HG02884 (cell line): ENCODE data around the gene SOX5.

ENCODE experiments used
- ATAC-seq: cut with Tn5 transposase; IDR thresholded peaks from one replicate; pipeline ENCODE4 v1.9.1; 2021; ENCODE audit warnings: mild to moderate bottlenecking, moderate library complexity; ENCODE audit not compliant: unreplicated experiment

SOX5 gene

DNA sequence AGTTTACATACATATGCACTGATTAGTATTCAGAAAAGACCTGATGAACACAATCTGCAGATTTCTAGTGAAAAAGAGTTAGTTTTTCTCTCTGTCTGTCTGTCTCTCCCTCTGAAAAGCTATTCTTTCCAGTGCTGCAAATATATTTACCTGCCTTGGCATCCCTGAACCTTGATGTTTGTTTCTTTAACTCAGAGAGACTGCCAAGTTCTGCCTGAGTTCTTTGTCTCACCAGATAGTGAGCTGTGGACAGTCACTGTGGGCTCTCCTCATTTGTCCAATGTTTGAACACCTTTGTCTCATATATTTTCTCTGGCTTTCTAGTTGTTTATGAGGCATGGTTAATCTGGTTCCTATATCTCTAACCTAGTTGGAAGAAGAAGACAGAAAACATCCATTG lies 250.4 kb downstream of the SOX5 start:
- ATAC-seq = no peak

DNA sequence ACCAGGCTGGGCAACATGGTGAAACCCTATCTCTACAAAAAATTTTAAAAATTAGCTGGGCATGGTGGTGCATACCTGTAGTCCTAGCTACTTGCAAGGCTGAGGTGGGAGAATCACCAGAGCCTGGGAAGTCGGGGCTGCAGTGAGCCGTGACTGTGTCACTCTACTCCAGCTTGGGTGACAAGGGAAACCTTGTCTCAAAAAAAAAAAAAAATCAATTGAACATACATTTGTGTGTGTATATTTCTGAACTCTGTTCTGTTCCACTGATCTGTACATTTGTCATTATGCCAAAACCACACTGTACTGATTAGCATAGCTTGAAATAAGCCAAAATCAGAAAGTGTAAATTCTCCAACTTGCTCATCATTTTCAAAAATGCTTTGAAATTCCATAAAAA lies 254.6 kb downstream of the SOX5 start:
- no peak for ATAC-seq

DNA sequence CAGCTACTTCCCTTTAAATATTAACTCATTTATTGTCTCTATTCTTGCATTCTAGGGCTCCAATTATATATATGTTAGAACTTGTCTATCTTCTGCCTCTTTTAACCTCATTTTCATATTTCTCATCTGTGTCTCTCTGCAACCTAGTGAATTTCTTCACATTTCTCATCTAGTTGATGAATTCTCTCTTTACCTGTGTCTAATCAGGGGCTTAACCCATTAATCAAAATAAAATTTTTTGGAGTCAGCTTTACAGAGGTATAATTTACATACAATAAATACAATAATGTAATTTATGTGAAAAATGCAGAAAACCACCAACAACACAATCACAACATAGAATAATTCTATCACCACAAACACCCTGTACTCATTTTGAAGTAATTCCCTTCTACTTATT lies 255.2 kb downstream of the SOX5 start:
- ATAC-seq = no peak

DNA sequence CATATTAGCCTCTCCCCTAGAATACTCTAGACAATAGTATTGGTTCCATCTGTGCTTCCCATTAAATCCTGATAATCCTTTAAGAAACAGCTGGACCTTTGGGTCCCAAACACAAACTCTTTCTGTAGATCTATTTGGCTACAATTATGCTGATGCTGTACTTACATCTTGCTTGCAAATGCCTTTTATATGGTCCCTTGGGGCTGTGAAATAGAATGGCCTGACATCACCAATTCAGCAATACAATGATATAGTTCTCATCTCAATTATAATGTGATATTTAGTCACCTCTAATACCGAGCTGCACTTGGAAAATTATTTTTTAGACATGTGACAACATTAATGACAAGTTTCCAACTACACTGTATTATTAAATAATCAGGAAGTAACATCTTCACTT lies 261.5 kb downstream of the SOX5 start:
- no peak for ATAC-seq

DNA sequence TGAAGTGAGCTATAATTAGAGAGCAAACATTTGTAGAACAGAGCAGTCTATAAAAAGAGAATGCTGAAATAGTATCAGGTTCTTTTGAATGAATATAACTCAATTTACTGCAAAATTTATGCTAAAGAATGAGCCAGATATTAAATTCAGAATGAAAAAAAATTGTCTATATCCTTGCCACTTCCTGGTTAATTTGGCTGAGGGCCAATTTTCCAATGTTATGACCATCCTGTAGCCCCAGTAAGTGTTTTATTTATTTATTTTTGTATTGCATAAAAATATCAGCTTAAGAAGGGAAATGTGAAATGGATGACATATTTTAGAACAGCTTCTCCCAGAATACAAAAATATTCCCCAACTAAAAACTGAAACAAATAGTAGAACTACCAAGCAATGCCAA lies 263.4 kb downstream of the SOX5 start:
- no peak for ATAC-seq

DNA sequence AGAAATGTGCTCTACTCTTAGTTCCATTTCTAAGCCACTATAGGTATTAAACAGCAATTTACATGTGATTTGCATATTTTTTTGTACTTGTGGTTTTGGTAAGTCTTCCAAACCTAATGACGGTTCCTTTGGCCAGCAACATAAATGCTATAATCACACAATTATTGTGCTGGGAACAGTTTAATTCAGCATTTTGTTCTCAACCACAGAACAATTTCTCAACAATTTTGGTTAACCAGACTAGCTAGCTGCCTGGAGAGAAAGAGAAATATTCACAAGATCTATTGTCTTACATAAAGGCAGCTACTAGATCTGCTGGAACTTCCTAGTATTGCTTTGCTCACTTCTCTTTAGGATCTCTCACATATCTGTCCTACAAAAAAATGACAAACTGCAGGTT lies 265.3 kb downstream of the SOX5 start:
- ATAC-seq = no peak

DNA sequence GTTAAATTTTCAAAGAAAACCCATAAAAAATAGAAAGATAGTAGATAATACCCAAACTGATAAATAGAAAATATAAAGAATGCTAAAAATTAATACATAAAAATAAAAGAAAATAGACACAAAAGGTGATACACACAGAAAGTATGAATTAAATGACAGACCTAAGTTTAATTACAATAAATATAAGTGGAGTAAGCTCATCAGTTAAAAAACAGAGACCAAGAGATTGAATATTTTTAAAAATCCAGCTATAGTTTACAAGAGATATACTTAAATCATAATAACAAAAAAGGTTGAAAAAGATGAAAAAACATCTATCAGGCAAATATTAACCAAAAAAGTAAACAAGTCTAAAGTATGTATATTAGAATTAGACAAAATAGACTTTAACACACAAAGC lies 268.2 kb downstream of the SOX5 start:
- no peak for ATAC-seq

DNA sequence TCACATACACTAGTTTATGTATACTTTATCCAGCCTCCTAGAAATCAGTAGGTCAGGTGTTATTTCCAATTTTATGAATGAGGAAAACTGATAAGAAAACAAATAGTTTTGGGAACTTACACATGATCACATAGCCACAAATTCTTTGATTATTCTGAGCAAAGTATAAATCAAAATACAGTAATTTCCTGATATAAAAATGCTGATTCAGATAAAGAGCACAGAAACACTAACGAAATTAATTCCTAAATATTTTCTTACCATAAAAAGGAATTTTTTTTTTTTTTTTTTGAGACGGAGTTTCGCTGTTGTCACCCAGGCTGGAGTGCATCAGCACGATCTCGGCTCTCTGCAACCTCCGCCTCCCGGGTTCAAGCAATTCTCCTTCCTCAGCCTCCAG lies 275.4 kb downstream of the SOX5 start:
- no peak for ATAC-seq

DNA sequence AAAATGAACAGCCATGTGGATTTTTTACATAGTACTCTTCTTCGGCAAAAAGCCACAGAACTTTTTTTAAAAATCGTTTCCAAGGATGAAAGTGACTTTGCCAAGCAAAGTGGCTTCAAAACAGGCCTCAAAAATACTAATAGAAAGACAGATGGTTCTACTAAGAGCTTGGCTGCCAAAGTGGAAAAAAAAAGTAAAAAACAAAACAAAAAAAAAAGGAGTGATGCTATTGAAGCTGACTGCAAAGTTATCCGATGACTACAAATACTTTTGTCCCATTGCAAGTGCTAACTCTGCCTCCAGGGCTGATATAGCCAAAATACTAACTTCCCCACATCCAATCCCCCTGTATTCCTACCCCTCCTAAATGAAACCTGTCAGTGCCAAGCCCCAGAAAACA lies 277.6 kb downstream of the SOX5 start:
- no peak for ATAC-seq

DNA sequence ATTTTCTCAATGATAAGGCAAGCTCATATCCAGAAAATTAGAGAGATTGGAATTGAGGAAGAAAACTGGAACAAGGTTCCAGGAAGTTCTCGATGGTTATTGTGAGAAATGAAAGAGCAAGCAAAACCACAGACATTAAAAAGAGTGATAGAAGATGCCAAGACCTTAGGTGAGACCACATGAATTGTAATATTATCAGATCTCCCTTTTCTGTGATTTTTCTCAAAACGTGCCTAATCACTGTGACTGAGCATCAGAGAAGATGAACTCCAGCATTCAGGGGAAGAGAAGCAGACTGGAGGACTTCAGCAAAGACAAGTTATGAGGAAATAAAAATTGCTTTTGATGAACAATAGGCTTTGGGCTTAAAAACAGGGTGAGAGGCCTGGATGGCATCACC lies 278.8 kb downstream of the SOX5 start:
- no peak for ATAC-seq

DNA sequence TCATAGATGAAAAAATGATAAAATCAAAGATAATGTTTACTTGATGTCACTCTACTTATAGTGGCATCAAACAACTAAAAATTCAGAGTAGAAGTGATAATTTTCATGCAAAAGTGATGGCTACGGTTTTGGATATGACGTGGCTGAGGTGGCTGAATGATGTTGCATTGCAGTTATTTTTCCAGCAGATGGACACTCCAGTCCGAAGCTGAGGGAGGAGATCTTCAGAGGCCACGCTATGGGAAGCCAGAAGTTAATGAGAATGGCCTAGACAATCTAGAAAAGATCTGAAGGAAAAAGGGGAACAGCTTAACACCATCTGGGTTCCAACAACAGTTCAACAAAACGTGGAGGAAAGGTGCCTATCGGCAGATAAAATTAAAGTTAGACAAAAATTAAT lies 279.8 kb downstream of the SOX5 start:
- ATAC-seq = no peak

DNA sequence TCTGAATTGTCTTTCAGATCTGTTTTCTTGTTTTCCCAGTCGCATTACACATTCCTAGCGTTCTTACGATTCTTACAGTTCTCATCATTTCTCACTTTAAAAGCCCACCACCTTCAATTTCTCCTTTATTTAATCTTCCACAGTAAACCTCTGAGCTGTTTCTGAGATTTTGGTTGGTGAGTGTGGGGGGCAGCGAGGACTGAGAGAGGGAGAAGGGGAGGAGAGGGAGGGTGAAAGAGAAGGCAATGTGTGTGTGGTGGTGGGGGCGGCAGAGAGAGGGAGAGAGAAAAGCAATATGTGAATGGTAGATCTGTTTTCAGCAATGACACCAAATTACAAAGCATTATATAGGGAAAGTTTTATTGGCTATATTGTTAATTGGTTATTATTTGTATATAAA lies 282.6 kb downstream of the SOX5 start:
- no peak for ATAC-seq

DNA sequence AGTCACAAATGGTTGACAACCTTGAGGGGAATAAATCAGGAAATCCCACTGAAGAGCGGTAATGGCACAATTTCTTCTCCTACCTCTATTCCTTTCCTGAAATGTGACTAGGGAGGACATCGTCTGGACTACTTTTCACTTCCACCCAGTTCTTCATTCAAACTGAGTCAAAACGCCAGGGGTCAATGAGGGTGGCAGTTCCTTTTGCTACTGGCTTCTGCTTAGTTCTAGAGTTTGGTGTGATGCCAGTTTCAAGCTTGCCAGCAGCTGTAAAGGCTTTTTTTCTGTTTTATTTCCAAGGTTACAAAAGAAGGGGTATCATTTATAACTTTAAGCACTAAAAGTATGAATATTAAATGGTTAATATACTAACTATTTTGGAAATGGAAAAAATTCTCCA lies 286.5 kb downstream of the SOX5 start:
- ATAC-seq = no peak

DNA sequence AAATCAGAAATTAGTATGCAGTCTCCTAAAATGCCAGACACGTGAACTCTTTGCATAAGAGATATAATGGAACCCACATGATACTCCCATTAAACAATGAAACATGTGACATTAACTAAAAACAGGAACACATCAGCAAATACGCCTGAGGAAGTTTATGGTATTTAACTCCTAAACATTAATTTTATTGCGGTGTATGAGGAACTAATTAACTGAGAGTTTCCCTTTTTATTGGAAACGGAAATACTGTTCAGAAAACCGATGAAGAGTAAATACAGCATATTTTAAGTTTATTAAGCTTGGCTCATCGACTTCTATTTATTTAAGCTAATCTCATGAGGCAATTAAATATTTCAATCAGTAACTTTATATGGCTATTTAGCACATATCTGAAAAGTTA lies 290.3 kb downstream of the SOX5 start:
- ATAC-seq = no peak

DNA sequence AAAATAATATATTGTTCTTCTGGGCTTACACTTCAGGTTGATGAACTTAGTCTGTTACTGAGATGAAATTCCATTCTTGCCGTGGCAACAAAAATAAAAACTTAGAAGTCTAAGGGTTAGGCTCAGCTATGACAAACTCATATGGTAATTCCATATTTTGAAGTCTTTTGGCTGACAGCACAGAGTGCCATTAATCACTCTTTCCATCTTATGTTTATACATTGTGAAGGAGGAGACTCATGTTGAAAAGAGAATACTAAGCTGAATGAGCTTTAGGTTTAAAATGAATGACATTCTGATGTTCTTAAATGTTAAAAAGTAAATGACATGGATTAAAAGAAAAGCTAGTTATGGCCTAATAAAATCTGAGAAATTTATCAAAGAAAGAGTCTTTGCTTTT lies 291.9 kb downstream of the SOX5 start:
- no peak for ATAC-seq

DNA sequence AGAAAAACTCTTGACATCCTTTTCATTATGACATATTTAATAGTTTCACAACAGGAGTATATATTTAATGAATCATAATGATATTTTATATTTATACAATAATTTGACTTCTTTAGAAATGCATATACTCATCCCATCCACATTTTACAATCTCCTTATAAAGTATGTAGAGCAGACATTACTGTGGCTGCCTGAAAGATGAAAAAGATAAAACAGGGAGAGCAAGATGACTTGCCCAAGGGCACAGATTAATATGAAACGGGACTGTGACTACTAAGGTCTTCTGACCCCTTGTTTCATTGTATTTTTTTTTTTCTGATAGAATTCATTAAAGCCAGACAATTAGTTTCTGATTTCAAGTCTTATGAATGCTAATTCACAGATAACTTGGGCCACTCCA lies 293.6 kb downstream of the SOX5 start:
- no peak for ATAC-seq

DNA sequence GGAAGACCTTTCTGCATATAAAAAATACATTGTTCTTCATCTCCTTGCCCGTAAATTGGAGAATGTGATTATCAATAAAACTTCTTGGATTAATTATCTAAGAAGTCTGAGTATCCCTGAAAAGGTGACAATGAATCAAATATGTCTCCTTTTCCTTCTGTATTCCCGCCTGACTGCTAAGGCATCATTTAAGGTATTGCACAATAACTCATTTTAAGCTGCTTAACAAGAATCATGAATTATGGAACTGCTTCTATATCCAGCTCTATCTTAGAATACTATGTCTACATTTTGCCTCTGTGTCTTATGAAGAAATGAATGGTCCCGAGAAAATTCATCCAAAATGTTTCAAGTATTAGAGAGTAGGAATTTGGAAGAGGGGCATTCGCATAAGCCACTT lies 294.4 kb downstream of the SOX5 start:
- no peak for ATAC-seq

DNA sequence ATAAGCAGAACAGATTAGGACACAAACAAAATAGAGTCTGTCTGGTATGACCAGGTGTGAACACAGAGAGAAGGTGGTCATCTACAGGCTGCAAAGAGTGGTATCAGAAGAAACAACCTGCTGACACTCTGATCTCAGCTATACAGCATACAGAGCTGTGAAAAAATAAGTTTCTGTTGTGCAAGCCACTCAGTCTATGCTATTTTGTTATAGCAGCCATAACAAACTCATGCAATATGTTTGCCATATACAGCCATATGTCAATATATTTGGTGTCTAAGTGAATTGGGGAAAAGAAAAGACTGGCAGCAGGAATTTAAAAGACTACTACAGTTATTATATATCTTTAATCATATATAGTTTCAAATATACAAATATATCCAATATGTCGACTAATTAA lies 300.9 kb downstream of the SOX5 start:
- no peak for ATAC-seq

DNA sequence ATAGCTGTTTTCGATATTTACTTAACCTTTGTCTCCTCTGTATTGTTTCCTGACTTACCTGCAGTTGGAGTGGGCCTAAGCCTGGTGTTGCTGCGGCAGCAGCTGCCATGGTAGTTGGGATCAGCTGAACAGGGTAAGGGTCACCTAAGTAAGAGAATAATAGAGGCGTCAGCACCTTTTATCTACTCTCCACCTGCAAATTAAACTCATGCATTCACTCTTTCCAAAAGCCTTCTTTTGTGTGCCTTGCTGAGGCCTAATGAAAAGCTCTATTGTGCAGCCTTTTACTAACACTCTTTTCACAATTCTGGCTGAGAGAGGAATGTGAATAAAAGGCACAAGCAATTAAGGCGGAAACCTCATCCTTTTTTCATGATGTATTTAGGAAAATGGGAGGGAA lies 308.7 kb downstream of the SOX5 start:
- no peak for ATAC-seq

DNA sequence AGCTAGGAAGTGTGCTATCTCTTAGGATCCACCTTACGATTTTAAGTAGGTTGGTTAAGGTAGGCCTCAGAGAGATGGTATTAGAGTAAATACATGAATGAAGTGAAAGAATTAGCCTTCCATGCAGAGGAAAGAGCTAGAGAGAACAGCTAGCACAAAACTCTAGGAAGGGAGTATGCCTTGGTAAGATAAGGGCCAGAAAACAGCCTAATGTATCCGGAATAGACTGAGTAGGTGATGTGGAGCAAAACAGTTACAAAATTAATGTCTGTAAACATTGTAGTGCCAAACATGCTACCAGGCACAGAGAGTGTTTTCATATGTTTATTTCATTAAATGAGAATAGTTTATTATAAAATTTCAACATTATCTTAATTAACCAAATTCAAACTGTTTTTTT lies 315.1 kb downstream of the SOX5 start:
- ATAC-seq = no peak

DNA sequence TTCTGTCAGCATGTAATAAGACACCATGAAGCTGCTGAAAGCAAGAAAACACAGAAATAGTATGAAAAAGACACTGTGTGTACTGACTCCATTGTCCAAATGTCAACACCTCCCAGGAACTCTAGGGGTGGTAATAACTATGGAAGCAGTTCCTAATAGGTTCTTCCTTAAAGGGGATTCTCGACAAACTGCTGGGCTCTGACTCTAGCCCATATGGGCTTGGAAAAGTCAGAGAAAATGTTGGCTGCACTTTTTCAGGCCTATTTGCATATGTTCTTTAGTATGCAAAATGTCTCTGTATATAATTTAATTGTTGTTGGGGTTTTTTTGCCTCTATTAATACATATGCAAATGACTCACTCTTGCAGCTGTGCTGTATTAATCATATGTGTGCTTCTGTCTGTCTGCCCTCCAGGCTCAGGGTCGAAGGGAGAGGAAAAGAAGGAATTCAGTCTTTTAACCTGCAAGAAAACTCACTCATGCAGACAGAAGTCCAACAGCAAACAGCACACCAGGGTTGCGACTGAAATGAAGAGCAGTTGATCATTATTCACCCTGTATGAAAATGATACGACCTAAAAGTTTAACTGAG lies 317.6 kb downstream of the SOX5 start:
- ATAC-seq = no peak

DNA sequence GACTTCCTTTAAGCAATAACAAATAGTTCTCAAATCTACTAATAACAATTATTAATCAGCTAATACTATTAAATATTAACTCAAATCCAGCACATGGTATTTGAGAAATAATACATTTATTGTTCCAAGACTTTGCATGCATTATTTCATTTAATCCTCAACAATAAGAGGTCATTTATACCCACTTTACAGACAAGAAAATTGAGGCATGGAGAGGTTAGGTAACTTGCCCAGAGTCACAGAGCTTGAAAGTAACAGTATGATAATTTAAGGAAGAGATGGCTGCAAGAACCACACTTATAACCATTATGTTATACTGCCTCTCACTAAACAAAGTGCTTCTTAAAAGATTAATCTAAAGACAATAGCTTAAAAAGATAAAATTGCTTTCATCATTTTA lies 318.9 kb downstream of the SOX5 start:
- no peak for ATAC-seq

DNA sequence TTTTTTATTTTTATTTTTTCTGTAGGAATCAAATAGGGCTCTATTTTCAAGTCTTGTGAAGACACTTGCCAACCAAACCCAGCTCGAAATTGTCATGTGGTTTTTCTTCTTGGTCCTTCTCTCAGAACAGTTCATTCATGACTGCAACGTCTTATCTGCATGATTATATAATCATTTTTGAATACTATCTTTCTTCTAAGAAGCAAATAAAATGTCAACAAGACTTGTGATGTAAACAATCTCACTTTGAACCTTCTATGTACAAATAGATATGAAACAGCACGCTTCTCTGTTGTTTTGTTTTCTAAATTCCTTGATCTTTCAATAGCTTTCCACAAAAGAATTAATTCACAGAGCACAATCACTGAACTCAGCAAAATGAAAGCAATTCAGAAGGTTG lies 320.7 kb downstream of the SOX5 start:
- no peak for ATAC-seq

DNA sequence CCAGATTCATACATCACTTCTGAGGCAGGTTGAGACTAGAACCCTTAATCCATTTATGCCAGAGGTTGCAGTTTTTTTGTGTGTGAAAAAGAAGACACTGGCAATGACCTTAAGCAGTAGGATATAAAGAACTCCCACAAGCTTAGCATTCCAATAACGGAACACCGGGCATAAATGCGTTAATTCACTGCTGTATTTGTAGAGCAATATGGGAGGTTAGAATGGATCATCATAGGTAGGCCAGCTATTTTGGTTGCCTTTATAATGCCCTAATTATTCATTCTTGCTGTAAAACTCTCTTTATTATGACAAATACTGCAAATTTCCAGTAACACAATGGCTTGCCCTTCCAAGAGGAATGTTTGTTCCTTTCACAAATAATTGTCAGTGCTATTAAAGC lies 322.7 kb downstream of the SOX5 start:
- ATAC-seq = no peak
